Activated CD8-positive, alpha-beta memory T cell treated with anti-CD3 and anti-CD28 coated beads for 36 hours (primary cell): ENCODE data around the gene TTBK1. TPM values are rescaled to one million over a fixed set of nuclear protein-coding genes. Genes with fewer than 3 reads are reported as not detected.

Source experiments
- total RNA-seq, 2 experiments: library from RNA; stranded (reverse); gene quantifications; one replicate each; pipeline ENCODE4 v1.2.3, GENCODE V29; 2021

TTBK1 gene
- total RNA-seq, 2 experiments from 2014 or later: 0.65 to 0.67 TPM

Other genes with a start within 250 kb of the TTBK1 start
- gene MEA1, start 229.5 kb upstream of the TTBK1 start, total RNA-seq: 100 to 1,000 TPM; 105 to 109 TPM
- 10 to 100 TPM; 71.1 to 71.4 TPM for gene KLHDC3, start 229.2 kb upstream of the TTBK1 start, total RNA-seq
- 100 to 1,000 TPM; 101 to 103 TPM for gene RRP36, start 221.9 kb upstream of the TTBK1 start, total RNA-seq
- gene CUL7, start 189.6 kb upstream of the TTBK1 start, total RNA-seq: 10 to 100 TPM; 11.6 to 11.7 TPM
- 100 to 1,000 TPM in 1 of 2 experiments, 10 to 100 TPM in 1; 97.2 to 108 TPM for gene MRPL2, start 184.0 kb upstream of the TTBK1 start, total RNA-seq
- gene KLC4, start 183.8 kb upstream of the TTBK1 start, total RNA-seq: 1 to 10 TPM; 7.4 to 8.2 TPM
- 1 to 10 TPM; 1.2 to 1.6 TPM for gene PTK7, start 167.2 kb upstream of the TTBK1 start, total RNA-seq
- 10 to 100 TPM; 52.0 to 54.2 TPM for gene SRF, start 72.2 kb upstream of the TTBK1 start, total RNA-seq
- gene CUL9, start 61.3 kb upstream of the TTBK1 start, total RNA-seq: 10 to 100 TPM; 32.9 to 34.9 TPM
- gene DNPH1, start 14.0 kb upstream of the TTBK1 start, total RNA-seq: 10 to 100 TPM; 66.1 to 68.2 TPM
- gene SLC22A7, start 54.8 kb downstream of the TTBK1 start, total RNA-seq: not detected
- gene CRIP3, start 65.3 kb downstream of the TTBK1 start, total RNA-seq: 1 to 10 TPM in 1 of 2 experiments, under 1 TPM in 1; 0.88 to 1.2 TPM
- 10 to 100 TPM; 10.6 to 11.2 TPM for gene ZNF318, start 126.2 kb downstream of the TTBK1 start, total RNA-seq
- gene ABCC10, start 184.1 kb downstream of the TTBK1 start, total RNA-seq: 10 to 100 TPM; 33.0 to 36.0 TPM
- gene DLK2, start 212.1 kb downstream of the TTBK1 start, total RNA-seq: 1 to 10 TPM; 1.2 to 1.4 TPM
- 10 to 100 TPM; 42.3 to 45.8 TPM for gene TJAP1, start 234.1 kb downstream of the TTBK1 start, total RNA-seq